Hepatocyte (in vitro differentiated cells): ENCODE data around the gene RPSA.

Experiments
- CTCF ChIP-seq: fragments of 200-600 bp; sonication (generic); IDR thresholded peaks from 2 replicates; pipeline ENCODE4 v1.5.1; 2016; ENCODE audit warnings: antibody characterized with exemption, mild to moderate bottlenecking; ENCODE audit not compliant: poor library complexity
- EZH2 ChIP-seq: fragments of 200-600 bp; sonication (generic); IDR thresholded peaks from 2 replicates; pipeline ENCODE4 v1.6.1; 2016; ENCODE audit warnings: antibody characterized with exemption, mild to moderate bottlenecking, borderline replicate concordance

DNA sequence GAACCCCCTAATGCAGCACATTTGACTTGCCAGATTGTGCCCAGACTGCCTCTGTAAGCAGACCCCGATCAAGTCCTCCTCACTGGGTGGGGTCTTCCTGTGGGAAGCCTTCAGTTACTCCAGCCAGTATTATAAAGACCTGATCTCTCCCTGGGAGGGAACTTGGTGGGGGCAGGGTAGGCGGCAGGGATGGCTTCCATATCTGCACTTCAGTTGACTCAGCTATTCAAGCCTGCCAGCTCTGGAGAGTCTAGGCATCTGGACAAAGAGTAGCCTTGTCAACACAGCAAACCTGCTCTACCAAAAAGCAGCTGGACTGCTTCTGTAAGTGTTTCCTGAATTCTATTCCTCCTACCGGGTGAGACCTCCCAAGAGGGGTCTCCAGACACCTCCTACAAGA lies 44.3 kb upstream of the RPSA start:
- TF ChIP-seq CTCF (no peak), EZH2 (no peak)
